CD14-positive monocyte (primary cell): ENCODE data around the gene ERCC6. TPM values are rescaled to one million over a fixed set of nuclear protein-coding genes. Genes with fewer than 3 reads are reported as not detected.

ENCODE experiments used
- DNase-seq, 3 donors: peaks; one replicate each; pipeline ENCODE4 v3.0.0-alpha.2; 2011 to 2022
- H2AFZ ChIP-seq: 2 replicates; pipeline ENCODE4 v1.6.0; 2012; ENCODE audit warnings: mild to moderate bottlenecking, low read depth, low read length, inconsistent platforms; ENCODE audit not compliant: insufficient read depth, poor library complexity, severe bottlenecking
- H3K27ac ChIP-seq, 2 donors: 1 replicate in 1 of 2; 2 replicates in 1 of 2; pipeline ENCODE4 v1.5.1; 2012 to 2013; ENCODE audit warnings: low read length in 2 of 2, control low read depth in 1 of 2, inconsistent platforms in 1 of 2, low read depth in 1 of 2, mild to moderate bottlenecking in 1 of 2
- H3K27me3 ChIP-seq, 2 donors: one replicate each; pipeline versions ENCODE4 v1.6.0 to v1.6.1; 2011 to 2013; ENCODE audit warnings: low read length in 2 of 2; ENCODE audit not compliant: control insufficient read depth in 2 of 2, insufficient read depth in 2 of 2
- H3K36me3 ChIP-seq, 2 donors: replicated peaks in 1 of 2; 1 replicate in 1 of 2; 2 replicates in 1 of 2; pipeline versions ENCODE4 v1.5.1 to v1.6.1; 2012 to 2013; ENCODE audit warnings: low read length in 2 of 2, control low read depth in 1 of 2, inconsistent platforms in 1 of 2, mild to moderate bottlenecking in 1 of 2; ENCODE audit not compliant: insufficient read depth in 2 of 2, control insufficient read depth in 1 of 2
- H3K4me1 ChIP-seq, 2 donors: 1 replicate in 1 of 2; 2 replicates in 1 of 2; pipeline versions ENCODE4 v1.5.1 to v1.6.1; 2012 to 2013; ENCODE audit warnings: low read length in 2 of 2, control low read depth in 1 of 2, inconsistent platforms in 1 of 2, mild to moderate bottlenecking in 1 of 2, moderate library complexity in 1 of 2; ENCODE audit not compliant: insufficient read depth in 2 of 2, control insufficient read depth in 1 of 2
- H3K4me2 ChIP-seq: replicated peaks from 2 replicates; pipeline ENCODE3; 2012; ENCODE audit warnings: low read length, moderate library complexity, mild to moderate bottlenecking; ENCODE audit not compliant: poor library complexity, severe bottlenecking; ENCODE audit errors: extremely low read depth
- H3K4me3 ChIP-seq, 3 experiments: fragments of 200-600 bp in 1 of 3; sonication (generic) in 1 of 3; replicated peaks in 1 of 3; 1 replicate in 2 of 3; 2 replicates in 1 of 3; pipeline ENCODE4 v1.5.1; 2011 to 2013; ENCODE audit warnings: low read length in 3 of 3, mild to moderate bottlenecking in 3 of 3, control low read depth in 2 of 3, low read depth in 2 of 3, inconsistent platforms in 1 of 3, moderate library complexity in 1 of 3
- H3K79me2 ChIP-seq: 2 replicates; pipeline ENCODE4 v1.6.0; 2012; ENCODE audit warnings: mild to moderate bottlenecking, control low read depth, inconsistent platforms, low read length, moderate library complexity; ENCODE audit not compliant: insufficient read depth
- H3K9ac ChIP-seq: 2 replicates; pipeline ENCODE4 v1.6.0; 2017; ENCODE audit warnings: low read length, mild to moderate bottlenecking; ENCODE audit not compliant: insufficient read depth, poor library complexity, severe bottlenecking
- H3K9me3 ChIP-seq, 2 donors: replicated peaks in 1 of 2; 1 replicate in 1 of 2; 2 replicates in 1 of 2; pipeline versions ENCODE4 v1.5.1 to v1.6.1; 2012 to 2013; ENCODE audit warnings: low read length in 2 of 2, control low read depth in 1 of 2; ENCODE audit not compliant: control insufficient read depth in 1 of 2, insufficient read depth in 1 of 2
- H4K20me1 ChIP-seq: 2 replicates; pipeline ENCODE4 v1.6.0; 2012; ENCODE audit warnings: mild to moderate bottlenecking, low read length, control low read depth, moderate library complexity; ENCODE audit not compliant: insufficient read depth
- H3K27ac Mint-ChIP-seq, 7 donors: one replicate each; pipeline ENCODE4 v1.8.0; 2020; ENCODE audit warnings: mild to moderate bottlenecking in 7 of 7, mixed read lengths in 7 of 7, moderate library complexity in 6 of 7, inconsistent platforms in 2 of 7
- H3K27me3 Mint-ChIP-seq, 3 donors: one replicate each; pipeline ENCODE4 v1.8.0; 2021 to 2022; ENCODE audit warnings: low read depth in 3 of 3, mild to moderate bottlenecking in 3 of 3, mixed read lengths in 3 of 3, moderate library complexity in 3 of 3, inconsistent platforms in 1 of 3
- H3K36me3 Mint-ChIP-seq, 2 donors: one replicate each; pipeline ENCODE4 v1.8.0; 2020; ENCODE audit warnings: mixed read lengths in 2 of 2, inconsistent platforms in 1 of 2, mild to moderate bottlenecking in 1 of 2
- H3K4me1 Mint-ChIP-seq: one replicate; pipeline ENCODE4 v1.8.0; 2020; ENCODE audit warnings: mild to moderate bottlenecking, mixed read lengths
- H3K4me3 Mint-ChIP-seq, 2 donors: one replicate each; pipeline ENCODE4 v1.8.0; 2020; ENCODE audit warnings: mild to moderate bottlenecking in 2 of 2, mixed read lengths in 2 of 2, moderate library complexity in 1 of 2
- H3K9me3 Mint-ChIP-seq, 7 donors: one replicate each; pipeline ENCODE4 v1.8.0; 2020 to 2022; ENCODE audit warnings: mixed read lengths in 7 of 7, mild to moderate bottlenecking in 6 of 7, moderate library complexity in 6 of 7, inconsistent platforms in 2 of 7
- CTCF ChIP-seq: fragments of 200-600 bp; IDR thresholded peaks from one replicate; pipeline ENCODE4 v1.8.0; 2022; ENCODE audit warnings: antibody characterized with exemption, mild to moderate bottlenecking
- WGBS: methylation state at CpG from one replicate; pipeline ENCODE4 v1.1.5; 2013; ENCODE audit warnings: missing lambda C conversion rate; ENCODE audit not compliant: insufficient coverage; 5-methylcytosine and 5-hydroxymethylcytosine counted together
- intact Hi-C, 2 donors: fragments of 100-400 bp; cut with micrococcal nuclease; formaldehyde crosslinking; loops; one replicate each; pipeline versions ENCODE4 v1.15.0 to v1.15.1; 2023
- polyA plus RNA-seq, 3 donors: library from polyadenylated mRNA; depleted of rRNA in 1 of 3; unstranded in 2 of 3; stranded (reverse) in 1 of 3; fragments of 300-500 nt in 2 of 3; fragments of >200 nt in 1 of 3; fragmentation: Illumina TruSeq in 2 of 3; gene quantifications; 1 replicate in 2 of 3; 2 replicates in 1 of 3; pipeline ENCODE4 v1.2.3, GENCODE V29; 2012 to 2021

The ERCC6 gene
- polyA plus RNA-seq, 3 donors, result 5.4 to 6.2 (median 6.0) TPM

- H3K4me3 Mint-ChIP-seq, result no peak overlapping the region
- DNase-seq, result no peak
- Histone ChIP-seq H2AFZ (no peak overlapping the region), H4K20me1 (no peaks in the 10 kb centered on the region), H3K9me3 (no peaks in the 10 kb centered on the region), H3K36me3 (peaks cover 2 to 12% of the 10 kb centered on the region in 2 donors), H3K4me3 (no peak overlapping the region), H3K27ac (no peak overlapping the region), H3K4me2 (no peak overlapping the region), H3K27me3 (no peaks in the 10 kb centered on the region), H3K9ac (no peak overlapping the region), H3K4me1 (no peaks in the 10 kb centered on the region), H3K79me2 (no peaks in the 10 kb centered on the region)
- intact Hi-C loops, result no loop called here
- TF ChIP-seq CTCF, result no peak
- H3K4me1 Mint-ChIP-seq, result no peaks in the 10 kb centered on the region
- H3K27me3 Mint-ChIP-seq, result peaks cover 0 to 2% (median 0%) of the 10 kb centered on the region in 3 donors
- no CpG with 5 or more reads among the region's 2 CpGs for WGBS
- H3K36me3 Mint-ChIP-seq, result peaks cover 28 to 34% of the 10 kb centered on the region in 2 donors
- H3K27ac Mint-ChIP-seq, result no peak overlapping the region
- no peaks in the 10 kb centered on the region for H3K9me3 Mint-ChIP-seq
Measured at GRCh38 chr10:49497358-49497757, 41.6 kb downstream of the ERCC6 start.

- no peak overlapping the region for H3K4me3 Mint-ChIP-seq
- TF ChIP-seq CTCF, result no peak
- intact Hi-C loops, result no loop called here
- no peak overlapping the region for H3K27ac ChIP-seq
- H3K4me2 ChIP-seq, result no peak overlapping the region
- no peaks in the 10 kb centered on the region for H3K9me3 Mint-ChIP-seq
- no peak overlapping the region for H3K4me3 ChIP-seq
- H3K9ac ChIP-seq, result no peak overlapping the region
- H4K20me1 ChIP-seq, result no peaks in the 10 kb centered on the region
- no peaks in the 10 kb centered on the region for H3K79me2 ChIP-seq
- no peaks in the 10 kb centered on the region for H3K27me3 ChIP-seq
- no peaks in the 10 kb centered on the region for H3K4me1 ChIP-seq
- peaks cover 0 to 2% of the 10 kb centered on the region in 2 donors for H3K36me3 ChIP-seq
- H3K9me3 ChIP-seq, result no peaks in the 10 kb centered on the region
- no peaks in the 10 kb centered on the region for H3K4me1 Mint-ChIP-seq
- H3K27me3 Mint-ChIP-seq, result no peaks in the 10 kb centered on the region
- peaks cover 11 to 16% of the 10 kb centered on the region in 2 donors for H3K36me3 Mint-ChIP-seq
- 88% methylated on average over 3 of the region's 8 CpGs for WGBS
- H2AFZ ChIP-seq, result no peak overlapping the region
- DNase-seq, result no peak
- no peak overlapping the region for H3K27ac Mint-ChIP-seq
Measured at GRCh38 chr10:49488056-49488717, 50.7 kb downstream of the ERCC6 start.
